GM19240 (cell line): ENCODE data around the gene GUF1.
A peak's percentile ranks its signal among the peaks of the same experiment; 100 is the strongest.

Experiments used
- DNase-seq: peaks from one replicate; pipeline ENCODE4 v3.0.0; 2011; ENCODE audit warnings: low spot score; ENCODE audit not compliant: insufficient read length

GUF1 gene

GRCh38 chr4:44678094-44679041 lies at the start of gene GUF1:
GUF1 (plus strand) TSS chr4:44678420; CDS start chr4:44678623, 203 bp downstream.
- DNase-seq: peak; percentile 45

- DNase-seq: peak; percentile 7
These were observed 48.8 kb upstream of the GUF1 start for GRCh38 chr4:44629280-44629866.

- no peak for DNase-seq
These were observed 46.1 kb upstream of the GUF1 start for GRCh38 chr4:44632089-44632488.

- no peak for DNase-seq
These were observed 45.5 kb upstream of the GUF1 start for GRCh38 chr4:44632733-44633132.

GRCh38 chr4:44638091-44638490 lies 40.1 kb upstream of the GUF1 start:
- DNase-seq: no peak

GRCh38 chr4:44646151-44646550 lies 32.1 kb upstream of the GUF1 start:
- no peak for DNase-seq

GRCh38 chr4:44651425-44651824 lies 26.8 kb upstream of the GUF1 start, which contains the start of gene YIPF7:
YIPF7 (minus strand) TSS chr4:44651625; CDS start chr4:44650100, 1,525 bp downstream.
- DNase-seq: no peak

GRCh38 chr4:44652002-44652401 lies 26.2 kb upstream of the GUF1 start:
- no peak for DNase-seq

GRCh38 chr4:44660396-44660795 lies 17.8 kb upstream of the GUF1 start:
- DNase-seq: no peak

GRCh38 chr4:44661940-44662622 lies 16.1 kb upstream of the GUF1 start:
- no peak for DNase-seq

GRCh38 chr4:44662623-44663005 lies 15.6 kb upstream of the GUF1 start:
- DNase-seq: no peak

GRCh38 chr4:44663539-44664263 lies 14.5 kb upstream of the GUF1 start:
- DNase-seq: no peak

GRCh38 chr4:44668526-44668925 lies 9.7 kb upstream of the GUF1 start:
- DNase-seq: no peak

- DNase-seq: no peak
These were observed 7.6 kb upstream of the GUF1 start for GRCh38 chr4:44670506-44671199.

GRCh38 chr4:44671636-44672035 lies 6.6 kb upstream of the GUF1 start:
- no peak for DNase-seq

- DNase-seq: no peak
These were observed 3.7 kb upstream of the GUF1 start for GRCh38 chr4:44674471-44674870.

GRCh38 chr4:44675366-44675765 lies 2.9 kb upstream of the GUF1 start:
- no peak for DNase-seq

- no peak for DNase-seq
These were observed 840 bp downstream of the GUF1 start for GRCh38 chr4:44679060-44679459.

GRCh38 chr4:44684648-44685047 lies 6.4 kb downstream of the GUF1 start:
- no peak for DNase-seq

- no peak for DNase-seq
These were observed 22.2 kb downstream of the GUF1 start for GRCh38 chr4:44700427-44700826.

- no peak for DNase-seq
These were observed 22.8 kb downstream of the GUF1 start for GRCh38 chr4:44701037-44701436.
